Measurements from ENCODE around the gene NOP9. TPM values are rescaled to one million over a fixed set of nuclear protein-coding genes. Genes with fewer than 3 reads are reported as not detected.

The NOP9 gene
- total RNA-seq, 4 donors from 2014 or later: 19.8 to 31.2 (median 21.2) TPM

DNA sequence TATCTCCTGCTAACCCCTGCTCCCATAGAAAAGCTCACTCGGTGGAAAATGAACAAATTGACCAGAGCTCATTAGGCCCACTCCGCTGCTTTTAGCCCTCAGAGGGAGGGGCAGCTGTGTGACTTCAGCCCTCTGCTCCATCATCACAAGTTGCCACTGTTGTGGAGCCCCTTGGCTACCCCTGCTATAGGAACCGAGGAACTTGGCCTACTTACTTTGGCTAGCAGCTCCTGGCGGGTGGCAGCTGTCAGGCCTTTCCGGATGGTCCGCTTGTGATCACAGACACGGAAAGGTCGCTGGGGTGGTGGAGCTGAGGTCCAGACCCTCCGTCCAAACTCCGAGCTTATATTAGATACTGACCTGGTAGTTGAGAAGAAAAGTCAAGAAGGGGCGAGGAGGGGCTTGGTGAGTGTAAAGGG, 7.5 kb downstream of the NOP9 start:
- no peak for TF ChIP-seq EP300 (IDR thresholded peaks at IDR 0.05)
- TF ChIP-seq, protein P1, sequence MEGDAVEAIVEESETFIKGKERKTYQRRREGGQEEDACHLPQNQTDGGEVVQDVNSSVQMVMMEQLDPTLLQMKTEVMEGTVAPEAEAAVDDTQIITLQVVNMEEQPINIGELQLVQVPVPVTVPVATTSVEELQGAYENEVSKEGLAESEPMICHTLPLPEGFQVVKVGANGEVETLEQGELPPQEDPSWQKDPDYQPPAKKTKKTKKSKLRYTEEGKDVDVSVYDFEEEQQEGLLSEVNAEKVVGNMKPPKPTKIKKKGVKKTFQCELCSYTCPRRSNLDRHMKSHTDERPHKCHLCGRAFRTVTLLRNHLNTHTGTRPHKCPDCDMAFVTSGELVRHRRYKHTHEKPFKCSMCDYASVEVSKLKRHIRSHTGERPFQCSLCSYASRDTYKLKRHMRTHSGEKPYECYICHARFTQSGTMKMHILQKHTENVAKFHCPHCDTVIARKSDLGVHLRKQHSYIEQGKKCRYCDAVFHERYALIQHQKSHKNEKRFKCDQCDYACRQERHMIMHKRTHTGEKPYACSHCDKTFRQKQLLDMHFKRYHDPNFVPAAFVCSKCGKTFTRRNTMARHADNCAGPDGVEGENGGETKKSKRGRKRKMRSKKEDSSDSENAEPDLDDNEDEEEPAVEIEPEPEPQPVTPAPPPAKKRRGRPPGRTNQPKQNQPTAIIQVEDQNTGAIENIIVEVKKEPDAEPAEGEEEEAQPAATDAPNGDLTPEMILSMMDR (IDR thresholded peaks at IDR 0.05): no peak
- no peak for TF ChIP-seq POLR2A (IDR thresholded peaks at IDR 0.05)
- TF ChIP-seq POLR2AphosphoS5 (IDR thresholded peaks at IDR 0.05): no peak
- Histone ChIP-seq H3K27me3 (no peaks in the 10 kb centered on the region), H3K36me3 (peaks cover 54% of the 10 kb centered on the region), H3K9me3 (no peaks in the 10 kb centered on the region), H3K4me1 (peaks cover 48% of the 10 kb centered on the region), H3K27ac (no peak overlapping the region), H3K4me3 (no peak overlapping the region)
- no peak for DNase-seq (ENCODE audit: low spot score in 2 of 2)
- 80% methylated on average over 11 of the region's 11 CpGs for WGBS

DNA sequence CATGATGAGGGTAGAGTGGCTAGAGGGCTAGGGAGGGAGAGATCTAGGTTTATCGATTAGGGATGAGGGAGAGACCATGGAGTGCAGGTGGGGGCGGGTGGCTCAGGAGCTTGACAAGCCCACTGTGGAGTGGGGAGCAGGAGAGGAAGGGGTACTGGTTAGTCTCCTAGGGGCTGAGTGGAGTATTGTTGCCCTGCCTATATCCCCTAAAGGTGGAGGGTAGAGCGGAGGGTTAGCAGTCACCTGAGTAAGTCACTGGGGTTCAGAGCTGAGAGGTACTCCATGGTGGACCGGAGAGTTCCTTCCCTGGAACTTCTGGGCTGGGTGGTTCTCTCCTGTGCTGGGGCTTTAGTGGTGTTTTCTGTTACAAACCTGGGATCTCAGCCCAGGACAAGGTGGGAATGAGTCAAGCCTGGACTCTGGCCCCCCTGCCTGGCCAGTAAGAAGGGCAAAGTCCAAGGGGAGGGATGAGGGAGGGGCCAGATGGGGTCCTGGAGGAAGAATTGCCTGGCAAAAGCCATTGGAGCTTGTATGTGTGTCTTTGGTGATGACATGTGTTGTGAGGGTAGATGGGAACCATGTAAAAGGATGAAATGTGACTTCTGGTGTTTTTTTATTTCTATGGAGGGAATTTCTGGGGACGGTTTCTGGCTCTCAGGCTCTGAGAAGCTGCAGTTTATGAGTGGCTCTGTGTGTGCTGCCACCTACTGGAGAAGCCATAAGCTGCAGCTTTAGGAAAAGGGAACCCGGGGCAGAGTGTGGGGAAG, 8.1 kb downstream of the NOP9 start, which contains the start of gene CIDEB:
CIDEB (minus strand) TSS at position 403 of the 767 bp plus-strand sequence; CDS start at position 284, 119 bp downstream.
- TF ChIP-seq EP300 (IDR thresholded peaks at IDR 0.05): no peak
- TF ChIP-seq, protein P1 (IDR thresholded peaks at IDR 0.05): peak; percentile 76 to 92
- 51% methylated on average over 6 of the region's 6 CpGs for WGBS
- no peak within 1 kb of the TSS for H3K27ac ChIP-seq
- peaks cover 48% of the 10 kb centered on the region for H3K36me3 ChIP-seq
- H3K4me1 ChIP-seq: peaks cover 54% of the 10 kb centered on the region
- no peaks in the 10 kb centered on the region for H3K9me3 ChIP-seq
- peak in 1 of 2 donors; percentile 86 for DNase-seq (ENCODE audit: low spot score in 2 of 2)
- no peaks in the 10 kb centered on the region for H3K27me3 ChIP-seq
- H3K4me3 ChIP-seq: no peak within 1 kb of the TSS

DNA sequence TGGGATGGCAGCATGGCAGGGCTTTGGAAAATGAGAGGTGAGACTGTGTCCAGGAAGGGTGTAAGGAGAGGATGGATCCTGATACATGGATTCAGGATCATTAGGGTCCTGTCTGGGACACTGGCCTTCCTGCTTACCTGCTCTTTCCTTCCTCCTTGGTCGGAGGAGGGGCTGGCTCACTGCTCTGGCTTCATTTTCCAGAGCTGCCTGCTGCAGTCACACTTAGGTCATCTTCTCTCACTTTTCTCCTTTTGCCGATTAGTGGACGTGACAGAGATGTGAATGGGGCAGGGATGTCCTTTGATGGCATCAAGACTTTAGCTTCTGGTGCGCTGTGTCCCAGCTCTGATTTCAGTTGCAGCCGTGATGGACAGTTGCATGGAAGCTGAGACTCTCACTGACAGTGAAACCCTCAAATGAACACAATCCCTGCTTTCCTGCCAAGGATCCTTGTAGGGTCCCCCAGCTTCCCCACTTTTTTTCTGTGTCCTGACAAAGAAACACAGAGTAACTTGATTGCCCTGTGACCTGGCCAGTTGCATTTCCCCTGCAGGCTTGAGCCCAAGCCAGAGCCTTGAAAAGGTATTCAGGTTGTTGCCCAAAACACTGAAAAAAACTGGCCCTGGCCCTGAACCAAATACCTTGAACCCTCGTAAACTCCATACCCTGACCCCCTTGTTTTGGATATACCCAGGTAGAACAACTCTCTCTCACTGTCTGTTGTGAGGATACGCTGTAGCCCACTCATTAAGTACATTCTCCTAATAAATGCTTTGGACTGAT, 8.9 kb downstream of the NOP9 start:
- DNase-seq (ENCODE audit: low spot score in 2 of 2): no peak
- Histone ChIP-seq H3K27ac (no peak overlapping the region), H3K4me1 (peaks cover 61% of the 10 kb centered on the region), H3K9me3 (no peaks in the 10 kb centered on the region), H3K36me3 (peaks cover 40% of the 10 kb centered on the region), H3K27me3 (no peaks in the 10 kb centered on the region), H3K4me3 (no peak overlapping the region)
- TF ChIP-seq POLR2A (IDR thresholded peaks at IDR 0.05) (no peak), POLR2AphosphoS5 (IDR thresholded peaks at IDR 0.05) (no peak), EP300 (IDR thresholded peaks at IDR 0.05) (no peak)
- TF ChIP-seq, protein P1 (IDR thresholded peaks at IDR 0.05): no peak
- 80% methylated on average over 7 of the region's 7 CpGs for WGBS

DNA sequence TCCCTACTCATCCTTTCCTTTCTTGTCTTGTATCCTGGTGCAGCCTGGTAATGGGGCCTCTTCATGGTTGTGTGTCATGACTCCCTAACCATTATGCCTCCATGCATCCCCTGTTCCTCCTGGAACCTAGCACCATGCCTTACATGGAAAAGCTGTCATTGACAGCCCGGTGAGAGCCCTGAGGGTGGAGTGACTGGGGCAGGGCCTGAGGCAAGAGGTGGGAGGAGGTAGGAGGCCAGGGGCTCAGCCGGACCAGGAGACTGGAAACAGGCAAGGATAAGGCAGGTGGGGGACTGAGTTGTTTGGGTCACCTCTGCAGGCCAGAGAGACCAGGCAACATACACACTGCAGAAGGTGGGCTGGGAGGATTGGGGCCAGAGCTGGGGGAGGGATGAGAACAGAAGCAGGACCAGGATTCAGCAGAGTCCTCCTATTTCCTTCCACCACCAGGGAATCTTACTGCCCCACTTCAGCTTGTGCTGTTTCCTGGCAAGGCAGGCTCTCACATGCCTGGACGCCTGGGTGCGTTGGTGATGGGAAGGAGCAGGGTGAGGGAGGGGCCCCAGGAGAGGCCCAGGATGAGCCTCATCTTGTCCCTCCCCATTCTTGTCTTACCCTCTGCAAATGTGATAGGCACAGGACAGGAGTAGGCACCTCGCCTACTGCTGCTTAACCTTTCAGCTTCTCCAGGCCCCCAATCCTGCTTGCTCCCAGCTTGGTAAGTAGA, 10.1 kb downstream of the NOP9 start, which contains the start of gene LTB4R2:
LTB4R2 (plus strand) TSS at position 603 of the 727 bp plus-strand sequence. CDS start 525 bp downstream, outside the sequence.
- H3K27me3 ChIP-seq: no peaks in the 10 kb centered on the region
- 46% methylated on average over 3 of the region's 5 CpGs for WGBS
- no peak for DNase-seq (ENCODE audit: low spot score in 2 of 2)
- H3K4me3 ChIP-seq: peak within 1 kb of the TSS; percentile 63
- H3K4me1 ChIP-seq: peaks cover 73% of the 10 kb centered on the region
- H3K9me3 ChIP-seq: no peaks in the 10 kb centered on the region
- peak within 1 kb of the TSS; percentile 89 for H3K27ac ChIP-seq
- TF ChIP-seq POLR2AphosphoS5 (IDR thresholded peaks at IDR 0.05) (no peak), POLR2A (IDR thresholded peaks at IDR 0.05) (no peak), EP300 (IDR thresholded peaks at IDR 0.05) (no peak)
- TF ChIP-seq, protein P1 (IDR thresholded peaks at IDR 0.05): no peak
- peaks cover 29% of the 10 kb centered on the region for H3K36me3 ChIP-seq

All from suprapubic skin (tissue), 4 donors.